GM19328 (cell line): ENCODE results near the gene SEPTIN8.

Experiments used
- ATAC-seq: cut with Tn5 transposase; IDR thresholded peaks from one replicate; pipeline ENCODE4 v1.9.1; 2021; ENCODE audit warnings: mild to moderate bottlenecking, moderate library complexity; ENCODE audit not compliant: unreplicated experiment

SEPTIN8 gene

GRCh38 chr5:132765311-132766019 is 11.6 kb downstream of the SEPTIN8 start:
- ATAC-seq: no peak

DNA sequence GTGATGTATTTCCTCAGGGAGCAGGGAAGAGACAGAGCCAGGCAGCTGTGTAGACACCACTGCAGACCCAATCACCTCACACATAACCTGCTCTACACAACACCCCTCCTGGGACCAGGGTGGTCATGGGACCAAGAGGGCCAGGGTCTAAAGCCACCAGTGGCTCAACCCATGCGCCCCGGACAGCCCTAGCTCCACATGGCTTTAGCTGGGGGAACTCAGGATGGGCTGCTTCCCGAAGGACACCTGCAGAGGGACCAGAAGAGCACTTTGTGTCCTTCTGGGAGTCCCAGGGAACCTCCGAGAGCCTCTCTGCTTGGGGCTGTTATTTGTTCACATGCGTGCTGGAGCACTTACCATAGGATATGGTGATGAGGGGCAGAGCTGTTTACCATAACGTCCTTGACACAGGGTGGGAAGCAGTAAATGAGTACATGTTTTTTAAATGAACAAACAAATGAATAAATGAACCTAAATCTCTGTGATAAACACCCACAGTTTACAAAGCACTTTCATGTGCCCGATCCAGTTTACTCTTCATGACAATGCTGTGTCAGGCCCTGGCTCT is 12.3 kb downstream of the SEPTIN8 start:
- no peak for ATAC-seq

DNA sequence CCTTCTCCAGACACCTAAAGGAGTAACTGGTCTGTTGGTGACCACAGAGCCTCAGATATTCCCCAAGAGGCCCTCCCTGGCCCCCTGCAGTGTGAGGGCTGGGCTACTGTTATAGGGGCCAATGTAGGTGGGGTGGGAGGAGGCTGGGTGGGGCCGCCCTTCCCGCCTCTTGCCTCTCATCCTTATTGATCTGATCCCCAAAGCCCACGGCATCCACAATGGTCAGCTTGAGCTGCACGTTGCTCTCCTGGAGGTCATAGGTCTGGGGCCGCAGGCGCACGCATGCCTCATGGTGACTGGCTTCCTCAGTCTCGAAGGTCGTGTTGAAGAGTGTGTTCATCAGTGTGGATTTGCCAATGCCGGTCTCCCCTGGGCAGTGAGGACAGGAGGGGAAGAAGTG is 13.0 kb downstream of the SEPTIN8 start:
- no peak for ATAC-seq

DNA sequence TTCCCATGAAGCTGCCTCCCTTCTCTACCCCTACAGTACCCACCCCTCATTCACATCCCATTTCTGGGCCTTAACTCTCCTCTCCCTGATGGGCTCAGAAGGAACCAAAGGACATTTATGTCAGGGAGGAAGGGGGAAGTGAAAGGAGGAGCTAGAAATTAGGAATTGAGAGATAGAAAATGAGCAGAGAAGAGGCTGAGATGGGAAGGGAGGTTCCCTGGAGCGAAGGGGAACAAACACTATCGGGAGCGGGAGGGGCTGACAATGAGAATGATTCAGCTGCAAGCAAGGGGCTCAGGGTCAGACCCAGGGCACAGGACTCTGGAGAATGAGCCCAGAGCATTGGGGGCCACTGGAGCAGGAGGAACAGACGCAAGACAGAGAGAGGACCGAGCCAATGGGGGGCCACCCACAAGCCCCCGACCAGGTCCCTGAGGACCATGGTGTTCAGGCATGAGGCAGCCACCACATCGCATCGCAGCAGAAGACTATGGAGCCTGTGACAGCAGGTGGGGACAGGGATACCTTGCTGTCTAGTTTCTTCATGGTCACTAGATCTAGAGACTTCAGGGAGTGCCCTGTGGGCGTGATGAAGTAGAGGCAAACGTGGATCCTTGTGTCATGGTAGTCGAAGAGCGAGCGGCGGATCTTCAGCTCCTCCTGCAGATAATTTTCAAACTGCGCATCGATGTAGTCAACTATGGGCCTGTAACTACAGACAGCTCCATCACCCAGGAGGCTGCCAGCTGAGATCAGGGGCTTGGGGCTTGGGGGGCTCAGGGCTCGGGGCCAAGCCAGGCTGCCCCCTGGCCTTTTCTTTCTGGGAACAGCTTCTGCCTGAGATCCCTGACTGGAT is 13.6 kb downstream of the SEPTIN8 start:
- no peak for ATAC-seq

GRCh38 chr5:132762246-132763000 is 14.6 kb downstream of the SEPTIN8 start:
- no peak for ATAC-seq

- no peak for ATAC-seq
Measured at GRCh38 chr5:132761321-132762240, 15.5 kb downstream of the SEPTIN8 start.

DNA sequence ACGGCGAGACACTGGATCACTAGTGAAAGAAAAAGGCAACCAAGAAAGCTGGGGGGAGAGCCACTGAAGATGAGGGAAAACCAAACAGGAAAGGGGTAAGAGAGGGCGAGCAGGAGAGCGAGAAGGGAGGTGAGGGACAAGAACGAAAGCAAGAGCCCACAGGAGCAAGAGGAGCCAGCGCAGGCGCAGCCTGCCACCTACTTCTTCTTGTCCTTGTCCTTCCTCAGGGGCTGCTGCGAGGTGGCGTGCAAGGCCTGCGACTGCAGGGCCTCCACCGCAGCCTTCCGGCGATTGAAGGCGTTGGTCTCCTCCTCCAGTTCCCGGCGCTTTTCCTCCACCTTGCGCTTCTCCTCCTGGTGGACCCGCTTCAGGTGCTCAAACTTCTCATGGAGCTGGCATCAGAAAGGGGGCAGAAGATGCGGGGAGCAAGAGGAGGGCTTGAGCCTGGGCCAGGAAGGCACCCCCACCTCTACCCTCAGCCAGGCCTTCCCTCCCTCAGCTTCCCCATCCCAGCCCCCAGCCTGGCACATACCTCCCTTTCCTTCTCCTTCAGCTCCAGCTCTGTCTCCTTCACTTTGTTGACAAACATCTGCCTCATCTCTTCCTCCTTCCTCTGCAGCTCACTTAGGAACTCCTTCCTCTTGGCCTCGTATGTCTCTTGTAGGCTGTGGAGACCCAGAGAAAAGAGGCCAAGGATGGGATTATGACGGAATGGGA is 16.3 kb downstream of the SEPTIN8 start:
- no peak for ATAC-seq

GRCh38 chr5:132760049-132760420 is 17.0 kb downstream of the SEPTIN8 start:
- no peak for ATAC-seq

GRCh38 chr5:132759114-132760048 is 17.7 kb downstream of the SEPTIN8 start:
- no peak for ATAC-seq

DNA sequence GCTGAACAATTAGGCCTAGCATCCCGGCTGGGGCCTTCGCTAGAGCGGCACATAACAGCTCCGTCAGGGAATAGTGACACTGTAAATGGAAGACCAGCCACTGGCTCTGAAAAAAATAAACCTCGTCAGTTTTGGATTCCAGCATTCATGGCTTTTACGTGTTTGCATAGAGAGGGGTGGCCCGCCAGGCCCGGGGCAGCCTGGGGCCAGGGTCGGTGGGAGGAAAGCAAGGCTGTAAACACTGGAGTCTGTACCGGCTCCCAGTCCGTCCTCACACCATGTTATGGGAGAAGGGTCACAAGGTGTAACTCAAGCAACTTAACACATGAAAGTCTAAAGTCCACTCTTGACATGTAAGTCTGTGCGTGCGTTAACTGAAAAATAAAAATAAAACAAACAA is 18.6 kb downstream of the SEPTIN8 start:
- no peak for ATAC-seq

DNA sequence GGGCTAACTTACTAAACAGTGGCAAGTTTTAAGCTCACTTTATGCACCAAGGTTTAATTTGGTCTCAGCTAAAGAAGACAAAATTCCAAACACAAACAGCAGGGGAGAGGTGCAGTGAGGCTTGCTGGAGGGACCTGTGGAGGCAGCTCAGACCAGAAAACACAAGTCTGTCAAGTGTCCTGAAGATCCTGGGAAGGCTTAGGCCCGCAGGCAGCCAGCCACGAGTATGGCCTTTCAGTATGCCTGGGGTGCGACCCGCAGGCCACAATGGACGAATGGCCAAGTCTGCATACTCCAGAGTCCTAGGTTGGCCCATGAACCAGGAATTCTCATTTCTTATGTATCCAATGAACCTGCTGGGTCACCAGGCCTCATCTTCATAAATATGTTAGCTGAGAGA is 20.5 kb downstream of the SEPTIN8 start:
- no peak for ATAC-seq

- no peak for ATAC-seq
Measured at GRCh38 chr5:132754947-132755346, 22.1 kb downstream of the SEPTIN8 start.

DNA sequence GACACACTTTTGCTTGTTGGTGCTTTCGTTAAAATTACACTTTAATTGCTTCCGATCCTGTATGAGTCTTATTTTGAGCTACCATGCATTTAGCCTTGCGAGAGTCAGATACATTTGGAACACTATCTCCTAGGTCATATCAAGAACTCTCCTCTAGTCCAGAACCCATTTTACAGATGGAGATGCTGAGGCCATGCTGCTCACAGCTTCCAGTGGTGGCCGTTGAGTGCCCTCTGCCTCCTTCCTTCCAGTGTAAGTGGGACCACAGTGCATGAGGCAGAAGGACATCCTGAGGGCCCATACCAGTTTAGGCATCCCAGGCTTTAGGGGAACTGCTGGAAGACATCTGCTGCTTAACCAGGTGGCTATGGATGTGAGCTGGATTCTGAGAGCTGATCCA is 22.9 kb downstream of the SEPTIN8 start:
- ATAC-seq: no peak

- ATAC-seq: no peak
Measured at GRCh38 chr5:132753135-132753987, 23.7 kb downstream of the SEPTIN8 start.

DNA sequence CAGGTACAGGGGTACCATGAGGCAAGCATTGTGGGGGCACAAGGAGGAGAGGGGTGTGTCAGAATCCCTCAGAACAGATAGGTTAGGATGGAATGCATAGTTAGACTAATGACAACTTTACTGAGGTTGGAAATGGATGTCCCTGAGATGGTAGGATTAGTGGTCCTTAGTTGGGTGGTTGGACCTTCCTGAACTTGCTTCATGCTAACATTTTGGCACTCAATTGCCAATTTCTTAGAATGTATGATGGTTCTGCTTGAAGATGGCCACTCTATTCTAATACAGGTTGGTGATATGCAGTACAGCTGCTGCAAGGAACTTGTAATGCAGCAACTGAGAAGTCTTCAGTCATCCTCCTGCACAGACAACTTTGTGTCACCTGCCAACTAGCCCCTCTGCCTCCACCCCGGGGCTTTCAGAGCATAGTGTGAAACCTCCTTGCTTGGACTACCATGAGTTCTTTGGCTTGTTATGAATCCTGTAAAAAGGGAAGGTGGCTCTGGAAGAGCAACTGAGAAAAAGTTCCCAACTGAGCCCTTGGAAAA is 24.4 kb downstream of the SEPTIN8 start:
- no peak for ATAC-seq

GRCh38 chr5:132751971-132752580 is 25.0 kb downstream of the SEPTIN8 start:
- ATAC-seq: no peak

- ATAC-seq: no peak
Measured at GRCh38 chr5:132751444-132751843, 25.6 kb downstream of the SEPTIN8 start.
